MM.1S (cell line): ENCODE results near the gene NDUFB2.
"Not testable (repeated sequence)": the region's sequence is repeated elsewhere in the genome, so short reads cannot be mapped to it uniquely, and the experiment has no call there.

Experiments
- CTCF ChIP-seq: fragments of 300-600 bp; sonication (generic); IDR thresholded peaks from 2 replicates; pipeline ENCODE4 v1.5.1; 2016; ENCODE audit warnings: antibody characterized with exemption, low read length, mixed read lengths
- EZH2 ChIP-seq: fragments of 300-600 bp; sonication (generic); optimal IDR thresholded peaks from 2 replicates; pipeline ENCODE3; 2017; ENCODE audit warnings: low read depth, mild to moderate bottlenecking, antibody characterized with exemption, low read length, mixed read lengths
- EZH2phosphoT487 ChIP-seq: fragments of 300-600 bp; sonication (generic); IDR thresholded peaks from 2 replicates; pipeline ENCODE4 v1.6.1; 2018; ENCODE audit warnings: antibody characterized with exemption, low read length

- not testable (repeated sequence) for TF ChIP-seq CTCF, EZH2, EZH2phosphoT487
These were observed 12.3 kb downstream of the NDUFB2 start for GRCh38 chr7:140708764-140709163.
